Esophagus squamous epithelium (tissue), 4 donors: ENCODE data around the gene AXIN2.

ENCODE experiments used
- POLR2A ChIP-seq, 4 donors: fragments of 450-650 bp; IDR thresholded peaks; one replicate each; pipeline ENCODE4 v1.6.1; 2017; ENCODE audit warnings: antibody characterized with exemption in 4 of 4, mild to moderate bottlenecking in 4 of 4, moderate library complexity in 3 of 4
- TF ChIP-seq, protein P1 (sequence below), 6 experiments: fragments of 450-650 bp in 4 of 6; fragments of 200-600 bp in 2 of 6; sonication (generic) in 2 of 6; IDR thresholded peaks; one replicate each; pipeline ENCODE4 v1.5.1; 2016 to 2019; ENCODE audit warnings: antibody characterized with exemption in 6 of 6, mild to moderate bottlenecking in 4 of 6, moderate library complexity in 4 of 6

DNA sequence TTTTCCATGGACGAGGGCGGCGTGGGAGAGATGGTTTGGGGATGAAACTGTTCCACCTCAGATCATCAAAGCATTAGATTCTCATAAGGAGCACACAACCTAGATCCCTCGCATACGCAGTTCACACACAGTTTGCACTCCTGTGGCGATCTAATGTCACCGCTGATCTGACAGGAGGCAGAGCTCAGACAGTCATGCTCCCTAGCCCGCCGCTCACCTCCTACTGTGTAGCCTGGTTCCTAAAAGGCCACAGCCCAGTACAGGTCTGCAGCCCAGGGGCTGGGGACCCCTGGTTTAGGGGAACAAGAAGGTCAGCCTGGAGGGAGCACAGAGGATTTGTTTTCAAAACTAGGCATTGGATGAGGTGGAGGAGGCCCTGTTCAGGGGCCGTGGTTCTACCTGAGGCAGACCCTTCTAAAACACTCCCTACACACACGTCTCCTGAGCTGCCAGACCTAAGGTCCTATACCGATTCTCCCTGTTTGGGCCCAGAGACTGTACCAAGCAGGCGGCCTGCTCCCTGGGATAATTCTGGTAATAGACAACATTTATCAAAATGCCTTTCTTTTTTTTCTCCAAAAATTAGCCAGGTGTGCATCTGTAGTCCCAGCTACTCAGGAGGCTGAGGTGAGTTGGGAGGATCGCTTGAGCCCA lies 38.6 kb downstream of the AXIN2 start:
- TF ChIP-seq, protein P1, sequence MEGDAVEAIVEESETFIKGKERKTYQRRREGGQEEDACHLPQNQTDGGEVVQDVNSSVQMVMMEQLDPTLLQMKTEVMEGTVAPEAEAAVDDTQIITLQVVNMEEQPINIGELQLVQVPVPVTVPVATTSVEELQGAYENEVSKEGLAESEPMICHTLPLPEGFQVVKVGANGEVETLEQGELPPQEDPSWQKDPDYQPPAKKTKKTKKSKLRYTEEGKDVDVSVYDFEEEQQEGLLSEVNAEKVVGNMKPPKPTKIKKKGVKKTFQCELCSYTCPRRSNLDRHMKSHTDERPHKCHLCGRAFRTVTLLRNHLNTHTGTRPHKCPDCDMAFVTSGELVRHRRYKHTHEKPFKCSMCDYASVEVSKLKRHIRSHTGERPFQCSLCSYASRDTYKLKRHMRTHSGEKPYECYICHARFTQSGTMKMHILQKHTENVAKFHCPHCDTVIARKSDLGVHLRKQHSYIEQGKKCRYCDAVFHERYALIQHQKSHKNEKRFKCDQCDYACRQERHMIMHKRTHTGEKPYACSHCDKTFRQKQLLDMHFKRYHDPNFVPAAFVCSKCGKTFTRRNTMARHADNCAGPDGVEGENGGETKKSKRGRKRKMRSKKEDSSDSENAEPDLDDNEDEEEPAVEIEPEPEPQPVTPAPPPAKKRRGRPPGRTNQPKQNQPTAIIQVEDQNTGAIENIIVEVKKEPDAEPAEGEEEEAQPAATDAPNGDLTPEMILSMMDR (IDR thresholded peaks at IDR 0.05): no peak
- TF ChIP-seq POLR2A (IDR thresholded peaks at IDR 0.05): no peak
